Panc1 (cell line): ENCODE data around the gene PTGR1. TPM values are rescaled to one million over a fixed set of nuclear protein-coding genes. Genes with fewer than 3 reads are reported as not detected.

ENCODE experiments used
- ATAC-seq: fragments of 200-7000 bp; cut with Tn5 transposase; 2 replicates; pipeline ENCODE4 v1.9.1; 2020; ENCODE audit warnings: mild to moderate bottlenecking, moderate library complexity
- BruUV-seq: library from RNA; stranded (reverse); fragments of 400-500 nt; replicated peaks from 2 replicates; lab custom pipeline; 2021; lab: Mats Ljungman, UMichigan
- CTCF ChIA-PET: fragments of 300-600 bp; sonication (Branson Sonifier 250); formaldehyde crosslinking; loops from one replicate; lab custom pipeline; 2022; ENCODE audit warnings: antibody characterized with exemption; lab: Charles Lee
- POLR2A ChIA-PET: fragments of 300-600 bp; sonication (Branson Sonifier 250); formaldehyde crosslinking; loops from one replicate; lab custom pipeline; 2022; ENCODE audit warnings: antibody characterized with exemption; lab: Charles Lee
- DNase-seq: peaks from one replicate; pipeline ENCODE4 v3.0.0-alpha.2; 2010; ENCODE audit warnings: low read depth, low spot score
- H3K27ac ChIP-seq: 2 replicates; pipeline ENCODE4 v1.5.1; 2011; ENCODE audit warnings: mild to moderate bottlenecking, low read length, inconsistent platforms
- H3K27me3 ChIP-seq: fragments of 200-500 bp; sonication (Bioruptor generic); 2 replicates; pipeline ENCODE4 v1.6.0; 2014; ENCODE audit warnings: low read length, inconsistent platforms; ENCODE audit not compliant: control insufficient read depth, insufficient read depth
- H3K36me3 ChIP-seq: fragments of 200-500 bp; sonication (Bioruptor generic); 2 replicates; pipeline ENCODE4 v1.5.1; 2014; ENCODE audit warnings: inconsistent platforms, mild to moderate bottlenecking, low read length, moderate library complexity; ENCODE audit not compliant: control insufficient read depth, insufficient read depth
- H3K4me1 ChIP-seq: 2 replicates; pipeline ENCODE4 v1.5.1; 2011; ENCODE audit warnings: inconsistent platforms, mild to moderate bottlenecking, low read length, moderate library complexity; ENCODE audit not compliant: control insufficient read depth, insufficient read depth
- H3K4me3 ChIP-seq, 2 experiments: 2 replicates each; pipeline ENCODE4 v1.5.1; 2011 to 2012; ENCODE audit warnings: low read depth in 2 of 2, low read length in 2 of 2, mild to moderate bottlenecking in 2 of 2, inconsistent platforms in 1 of 2, moderate library complexity in 1 of 2
- H3K9me3 ChIP-seq: fragments of 200-500 bp; sonication (Bioruptor generic); 2 replicates; pipeline ENCODE4 v1.5.1; 2014; ENCODE audit warnings: low read depth, mild to moderate bottlenecking, inconsistent platforms, low read length, moderate library complexity; ENCODE audit not compliant: control insufficient read depth, insufficient read depth
- POLR2AphosphoS5 ChIP-seq: IDR thresholded peaks from 2 replicates; pipeline ENCODE4 v1.6.1; 2012; ENCODE audit warnings: mild to moderate bottlenecking, low read depth, low read length, moderate library complexity
- SIN3A ChIP-seq: IDR thresholded peaks from 2 replicates; pipeline ENCODE4 v1.6.1; 2012; ENCODE audit warnings: low read depth, mild to moderate bottlenecking, low read length, moderate library complexity, borderline replicate concordance; ENCODE audit not compliant: insufficient read depth
- TCF7L2 ChIP-seq: IDR thresholded peaks from 2 replicates; pipeline ENCODE4 v1.6.1; 2011; ENCODE audit warnings: mild to moderate bottlenecking, low read depth, low read length, inconsistent platforms
- in situ Hi-C: cut with HindIII; loops from 2 replicates; pipeline ENCODE4 v1.10.0; 2016; ENCODE audit warnings: low sequenced_read_pairs, low pct_unique_long_range_greater_than_20kb
- intact Hi-C: fragments of 100-400 bp; cut with micrococcal nuclease; formaldehyde crosslinking; loops from one replicate; pipeline ENCODE4 v1.10.0; 2022; ENCODE audit not compliant: unreplicated experiment
- total RNA-seq: library from RNA; stranded (reverse); gene quantifications from one replicate; pipeline ENCODE4 v1.2.1, GENCODE V29; 2021; ENCODE audit not compliant: unreplicated experiment
- TF ChIP-seq, protein P1 (sequence below): fragments of 450-650 bp; IDR thresholded peaks from 2 replicates; pipeline ENCODE4 v1.5.1; 2017; ENCODE audit warnings: mild to moderate bottlenecking
- TF ChIP-seq, protein P2 (sequence below), 2 experiments: IDR thresholded peaks; 2 replicates each; pipeline ENCODE4 v1.6.1; 2011 to 2012; ENCODE audit warnings: low read depth in 2 of 2, control low read depth in 1 of 2, low read length in 1 of 2, mild to moderate bottlenecking in 1 of 2, moderate library complexity in 1 of 2; ENCODE audit not compliant: insufficient read depth in 1 of 2

The PTGR1 gene
- total RNA-seq, 1 experiment from 2014 or later = 46.0 TPM

DNA sequence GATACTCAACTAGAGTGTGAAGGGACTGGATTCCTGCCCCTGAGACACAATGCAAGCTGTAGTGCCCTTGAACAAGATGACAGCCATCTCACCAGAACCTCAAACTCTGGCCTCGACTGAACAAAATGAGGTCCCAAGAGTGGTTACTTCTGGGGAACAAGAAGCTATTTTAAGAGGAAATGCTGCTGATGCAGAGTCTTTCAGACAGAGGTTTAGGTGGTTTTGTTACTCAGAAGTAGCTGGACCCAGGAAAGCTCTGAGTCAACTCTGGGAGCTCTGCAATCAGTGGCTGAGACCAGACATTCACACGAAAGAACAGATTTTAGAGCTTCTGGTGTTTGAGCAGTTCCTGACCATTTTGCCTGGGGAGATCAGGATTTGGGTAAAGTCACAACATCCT is 72.1 kb downstream of the PTGR1 start:
- Histone ChIP-seq H3K4me1 (no peaks in the 10 kb centered on the region), H3K27me3 (no peaks in the 10 kb centered on the region), H3K36me3 (no peaks in the 10 kb centered on the region), H3K27ac (no peak overlapping the region), H3K9me3 (no peaks in the 10 kb centered on the region), H3K4me3 (no peak overlapping the region)
- no TSS peak for BruUV-seq
- in situ Hi-C loops (no loop called here), intact Hi-C loops (no loop called here)
- ChIA-PET POLR2A (no interaction called here), CTCF (no interaction called here)
- TF ChIP-seq POLR2AphosphoS5 (no peak), SIN3A (no peak), TCF7L2 (no peak)
- TF ChIP-seq, protein P1, sequence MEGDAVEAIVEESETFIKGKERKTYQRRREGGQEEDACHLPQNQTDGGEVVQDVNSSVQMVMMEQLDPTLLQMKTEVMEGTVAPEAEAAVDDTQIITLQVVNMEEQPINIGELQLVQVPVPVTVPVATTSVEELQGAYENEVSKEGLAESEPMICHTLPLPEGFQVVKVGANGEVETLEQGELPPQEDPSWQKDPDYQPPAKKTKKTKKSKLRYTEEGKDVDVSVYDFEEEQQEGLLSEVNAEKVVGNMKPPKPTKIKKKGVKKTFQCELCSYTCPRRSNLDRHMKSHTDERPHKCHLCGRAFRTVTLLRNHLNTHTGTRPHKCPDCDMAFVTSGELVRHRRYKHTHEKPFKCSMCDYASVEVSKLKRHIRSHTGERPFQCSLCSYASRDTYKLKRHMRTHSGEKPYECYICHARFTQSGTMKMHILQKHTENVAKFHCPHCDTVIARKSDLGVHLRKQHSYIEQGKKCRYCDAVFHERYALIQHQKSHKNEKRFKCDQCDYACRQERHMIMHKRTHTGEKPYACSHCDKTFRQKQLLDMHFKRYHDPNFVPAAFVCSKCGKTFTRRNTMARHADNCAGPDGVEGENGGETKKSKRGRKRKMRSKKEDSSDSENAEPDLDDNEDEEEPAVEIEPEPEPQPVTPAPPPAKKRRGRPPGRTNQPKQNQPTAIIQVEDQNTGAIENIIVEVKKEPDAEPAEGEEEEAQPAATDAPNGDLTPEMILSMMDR = no peak
- TF ChIP-seq, protein P2, sequence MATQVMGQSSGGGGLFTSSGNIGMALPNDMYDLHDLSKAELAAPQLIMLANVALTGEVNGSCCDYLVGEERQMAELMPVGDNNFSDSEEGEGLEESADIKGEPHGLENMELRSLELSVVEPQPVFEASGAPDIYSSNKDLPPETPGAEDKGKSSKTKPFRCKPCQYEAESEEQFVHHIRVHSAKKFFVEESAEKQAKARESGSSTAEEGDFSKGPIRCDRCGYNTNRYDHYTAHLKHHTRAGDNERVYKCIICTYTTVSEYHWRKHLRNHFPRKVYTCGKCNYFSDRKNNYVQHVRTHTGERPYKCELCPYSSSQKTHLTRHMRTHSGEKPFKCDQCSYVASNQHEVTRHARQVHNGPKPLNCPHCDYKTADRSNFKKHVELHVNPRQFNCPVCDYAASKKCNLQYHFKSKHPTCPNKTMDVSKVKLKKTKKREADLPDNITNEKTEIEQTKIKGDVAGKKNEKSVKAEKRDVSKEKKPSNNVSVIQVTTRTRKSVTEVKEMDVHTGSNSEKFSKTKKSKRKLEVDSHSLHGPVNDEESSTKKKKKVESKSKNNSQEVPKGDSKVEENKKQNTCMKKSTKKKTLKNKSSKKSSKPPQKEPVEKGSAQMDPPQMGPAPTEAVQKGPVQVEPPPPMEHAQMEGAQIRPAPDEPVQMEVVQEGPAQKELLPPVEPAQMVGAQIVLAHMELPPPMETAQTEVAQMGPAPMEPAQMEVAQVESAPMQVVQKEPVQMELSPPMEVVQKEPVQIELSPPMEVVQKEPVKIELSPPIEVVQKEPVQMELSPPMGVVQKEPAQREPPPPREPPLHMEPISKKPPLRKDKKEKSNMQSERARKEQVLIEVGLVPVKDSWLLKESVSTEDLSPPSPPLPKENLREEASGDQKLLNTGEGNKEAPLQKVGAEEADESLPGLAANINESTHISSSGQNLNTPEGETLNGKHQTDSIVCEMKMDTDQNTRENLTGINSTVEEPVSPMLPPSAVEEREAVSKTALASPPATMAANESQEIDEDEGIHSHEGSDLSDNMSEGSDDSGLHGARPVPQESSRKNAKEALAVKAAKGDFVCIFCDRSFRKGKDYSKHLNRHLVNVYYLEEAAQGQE (IDR thresholded peaks at IDR 0.05; ENCODE audit: insufficient read depth in 1 of 2, low read depth in 2 of 2, low read length in 1 of 2) = no peak
- ATAC-seq (no peak), DNase-seq (no peak)

DNA sequence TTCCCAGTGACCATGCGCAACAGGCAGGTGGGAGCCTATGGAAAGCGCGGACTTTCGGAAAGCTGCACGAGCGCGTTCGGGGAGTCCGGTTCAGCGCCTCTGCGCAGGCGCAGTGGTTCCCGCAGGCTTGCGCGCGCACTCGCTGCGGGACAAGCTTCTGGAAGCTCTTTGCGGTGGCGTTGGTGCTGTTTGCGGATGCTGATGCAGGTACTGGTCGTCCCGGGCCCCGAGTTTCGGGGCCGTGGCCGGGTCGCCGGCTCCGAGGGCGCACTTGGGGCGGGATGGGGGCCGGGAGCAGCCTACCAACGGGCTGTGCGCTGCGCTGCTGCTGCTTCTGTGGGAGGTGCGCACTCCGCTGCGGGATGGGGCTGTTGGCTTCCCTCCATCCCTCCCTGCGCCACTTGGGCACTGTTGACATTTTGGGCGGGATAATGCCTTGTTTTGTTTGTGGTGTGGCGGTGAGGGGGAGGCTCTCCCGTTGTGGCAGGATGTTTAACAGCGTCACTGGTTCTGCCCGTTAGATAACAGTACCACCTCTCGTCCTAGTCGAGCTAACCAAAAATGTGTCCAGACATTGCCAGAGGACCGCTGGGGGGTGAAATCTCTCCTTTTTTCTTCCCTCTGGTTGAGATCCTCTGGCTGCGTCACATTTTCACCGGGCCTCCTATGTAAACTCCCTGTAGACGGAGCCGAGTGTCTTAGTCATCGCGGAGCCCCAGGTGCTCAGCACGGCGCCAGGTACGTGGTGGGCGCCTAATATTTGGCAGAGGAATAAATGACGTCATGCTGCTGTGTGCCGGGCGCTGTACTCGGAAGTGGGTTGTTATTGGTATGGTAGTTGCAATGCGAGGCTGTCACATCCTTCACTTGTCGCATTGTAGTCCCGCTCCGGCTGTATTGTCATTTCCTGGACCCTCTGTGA is 74.1 kb downstream of the PTGR1 start, which contains the start of gene ZNF483:
ZNF483 (plus strand) TSS at position 124 of the 922 bp plus-strand sequence. CDS start 2,217 bp downstream, outside the sequence.
- intact Hi-C loops (no loop called here), in situ Hi-C loops (no loop called here)
- TF ChIP-seq SIN3A (no peak), POLR2AphosphoS5 (peak; percentile 46; the same call in 1 of the 2 replicates)
- H3K4me3 ChIP-seq = peak within 1 kb of the TSS; percentile 83 to 86
- no peaks in the 10 kb centered on the region for H3K27me3 ChIP-seq
- no peaks in the 10 kb centered on the region for H3K4me1 ChIP-seq
- DNase-seq = peak; percentile 32
- ChIA-PET CTCF (no interaction called here), POLR2A (interaction anchor here (0.7 to 0.8 kb wide), 2 partner anchors 75 to 179 kb away, joined by 3 to 10 read pairs; no protein-coding TSS in a partner anchor)
- no TSS peak for BruUV-seq
- H3K27ac ChIP-seq = peak within 1 kb of the TSS; percentile 68
- no peaks in the 10 kb centered on the region for H3K9me3 ChIP-seq
- ATAC-seq = peak; percentile 96
- no peaks in the 10 kb centered on the region for H3K36me3 ChIP-seq

DNA sequence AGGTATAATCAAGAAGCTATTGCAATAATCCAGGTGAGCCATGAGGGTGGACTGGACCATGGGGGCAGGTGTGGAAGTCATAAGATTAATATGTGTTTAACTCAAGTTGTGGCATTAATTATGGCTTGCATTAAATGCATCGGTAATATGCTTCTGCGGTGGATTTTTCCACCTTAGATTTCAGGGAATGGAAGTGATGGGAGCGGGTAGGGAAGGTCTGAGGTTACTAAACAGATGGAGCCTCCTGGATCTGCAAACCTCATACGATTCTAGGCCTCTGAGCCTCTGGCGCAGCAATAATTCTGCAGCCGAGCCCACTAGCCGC is 74.8 kb downstream of the PTGR1 start:
- no peaks in the 10 kb centered on the region for H3K27me3 ChIP-seq
- H3K36me3 ChIP-seq = no peaks in the 10 kb centered on the region
- H3K27ac ChIP-seq = no peak overlapping the region; the same call in 1 of the 2 replicates
- TF ChIP-seq, protein P2 (IDR thresholded peaks at IDR 0.05; ENCODE audit: insufficient read depth in 1 of 2, low read depth in 2 of 2, low read length in 1 of 2) = no peak
- no peak for TF ChIP-seq TCF7L2
- intact Hi-C loops (no loop called here), in situ Hi-C loops (no loop called here)
- no peak for ATAC-seq
- ChIA-PET POLR2A (interaction anchor here (0.7 to 0.8 kb wide), 2 partner anchors 75 to 180 kb away, joined by 3 to 10 read pairs; no protein-coding TSS in a partner anchor), CTCF (no interaction called here)
- no peaks in the 10 kb centered on the region for H3K4me1 ChIP-seq
- no TSS peak for BruUV-seq
- H3K9me3 ChIP-seq = no peaks in the 10 kb centered on the region
- H3K4me3 ChIP-seq = peak overlapping the region; percentile 83 to 86
- DNase-seq = no peak
